Naive thymus-derived CD8-positive, alpha-beta T cell (primary cell): ENCODE measurements around the gene IFRD1. TPM values are rescaled to one million over a fixed set of nuclear protein-coding genes. Genes with fewer than 3 reads are reported as not detected.
A peak's percentile ranks its signal among the peaks of the same experiment; 100 is the strongest.

Experiments
- ATAC-seq, 2 donors: fragments of 150-1000 bp; cut with Tn5 transposase in 1 of 2; sonication (Bioruptor Pico), chemical (Tn5 transposase) in 1 of 2; 1 replicate in 1 of 2; 2 replicates in 1 of 2; pipeline ENCODE4 v1.10.0; 2021; ENCODE audit warnings: mild to moderate bottlenecking in 2 of 2, moderate library complexity in 2 of 2
- POLR2A ChIA-PET: fragments of 350-600 bp; sonication (Branson Sonifier 250); formaldehyde crosslinking; loops from one replicate; lab custom pipeline; 2021; ENCODE audit warnings: antibody characterized with exemption; lab: Charles Lee
- DNase-seq, 10 donors: peaks; one replicate each; pipeline versions ENCODE4 v3.0.0 to v3.0.0-alpha.2; 2020 to 2022
- H3K27ac Mint-ChIP-seq, 10 donors: one replicate each; pipeline ENCODE4 v1.8.0; 2020 to 2022; ENCODE audit warnings: mild to moderate bottlenecking in 10 of 10, mixed read lengths in 10 of 10, moderate library complexity in 4 of 10, inconsistent platforms in 1 of 10
- H3K27me3 Mint-ChIP-seq, 5 donors: one replicate each; pipeline ENCODE4 v1.8.0; 2021 to 2022; ENCODE audit warnings: mixed read lengths in 5 of 5
- H3K36me3 Mint-ChIP-seq, 3 donors: one replicate each; pipeline ENCODE4 v1.8.0; 2020 to 2022; ENCODE audit warnings: mixed read lengths in 3 of 3, mild to moderate bottlenecking in 2 of 3, inconsistent platforms in 1 of 3
- H3K4me1 Mint-ChIP-seq, 4 donors: one replicate each; pipeline ENCODE4 v1.8.0; 2021 to 2022; ENCODE audit warnings: mixed read lengths in 4 of 4
- H3K4me3 Mint-ChIP-seq, 10 donors: one replicate each; pipeline ENCODE4 v1.8.0; 2020 to 2022; ENCODE audit warnings: mild to moderate bottlenecking in 10 of 10, mixed read lengths in 10 of 10, moderate library complexity in 6 of 10, inconsistent platforms in 1 of 10
- H3K9me3 Mint-ChIP-seq, 9 donors: one replicate each; pipeline ENCODE4 v1.8.0; 2020 to 2022; ENCODE audit warnings: mixed read lengths in 9 of 9, mild to moderate bottlenecking in 3 of 9, inconsistent platforms in 1 of 9, moderate library complexity in 1 of 9
- polyA plus RNA-seq, 3 donors: library from polyadenylated mRNA; unstranded; fragments of 300-500 nt; fragmentation: Illumina TruSeq; gene quantifications; one replicate each; pipeline ENCODE4 v1.2.3, GENCODE V29; 2021
- total RNA-seq, 8 experiments: library from RNA in 2 of 8; stranded (reverse) in 2 of 8; gene quantifications; one replicate each; pipeline ENCODE4 v1.2.3 and lab custom pipeline; 2021 to 2026

Gene IFRD1, protein sequence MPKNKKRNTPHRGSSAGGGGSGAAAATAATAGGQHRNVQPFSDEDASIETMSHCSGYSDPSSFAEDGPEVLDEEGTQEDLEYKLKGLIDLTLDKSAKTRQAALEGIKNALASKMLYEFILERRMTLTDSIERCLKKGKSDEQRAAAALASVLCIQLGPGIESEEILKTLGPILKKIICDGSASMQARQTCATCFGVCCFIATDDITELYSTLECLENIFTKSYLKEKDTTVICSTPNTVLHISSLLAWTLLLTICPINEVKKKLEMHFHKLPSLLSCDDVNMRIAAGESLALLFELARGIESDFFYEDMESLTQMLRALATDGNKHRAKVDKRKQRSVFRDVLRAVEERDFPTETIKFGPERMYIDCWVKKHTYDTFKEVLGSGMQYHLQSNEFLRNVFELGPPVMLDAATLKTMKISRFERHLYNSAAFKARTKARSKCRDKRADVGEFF
- total RNA-seq (10 to 100 TPM; 64.3 to 72.8 TPM), polyA plus RNA-seq (10 to 100 TPM; 22.1 to 28.8 (median 24.0) TPM), total RNA-seq (lab: John Stamatoyannopoulos, UW) (23.8 to 118 (median 39.8) reads per million in 6 experiments)

DNA sequence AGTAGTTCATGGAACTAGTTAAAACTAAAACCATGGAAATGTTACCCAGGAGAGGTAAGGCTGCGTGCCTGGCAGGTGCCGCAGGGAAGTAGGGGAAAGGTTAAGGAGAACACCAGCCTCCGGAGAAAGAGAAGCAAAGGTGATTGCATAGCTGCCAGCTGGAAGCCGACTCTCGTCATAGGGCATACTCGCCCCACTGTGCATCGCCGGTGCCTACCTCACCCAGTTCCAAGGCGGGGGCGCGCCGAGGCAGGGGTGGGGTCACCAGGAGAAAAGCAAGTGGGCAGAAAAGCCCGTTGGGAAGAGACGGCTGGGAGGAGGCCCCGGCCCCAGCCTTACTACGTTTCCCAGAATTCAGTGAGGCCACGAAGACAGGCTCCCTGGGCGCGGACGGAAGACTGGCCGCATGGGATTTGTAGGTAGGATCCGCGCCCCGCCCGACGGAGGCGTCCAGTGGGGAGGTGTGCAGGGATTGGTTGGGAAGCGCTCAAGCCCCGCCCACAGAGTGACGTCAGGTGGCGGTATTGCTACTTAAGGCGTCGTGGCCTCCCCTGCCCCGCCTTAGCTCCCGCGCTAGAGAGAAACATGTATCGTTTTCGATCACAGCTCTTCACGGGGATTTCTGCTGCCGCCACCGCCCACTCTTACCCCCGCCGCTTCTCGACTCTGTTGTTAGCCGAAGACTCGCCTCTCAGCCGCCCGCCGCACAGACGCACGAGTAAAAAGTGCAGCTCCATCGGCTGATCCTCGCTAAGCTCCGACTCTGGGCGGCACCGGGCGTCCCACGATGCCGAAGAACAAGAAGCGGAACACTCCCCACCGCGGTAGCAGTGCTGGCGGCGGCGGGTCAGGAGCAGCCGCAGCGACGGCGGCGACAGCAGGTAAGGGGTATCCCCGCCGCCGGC is at the start of gene IFRD1:
Gene IFRD1, plus strand, starts transcription at position 559 of the 905 bp plus-strand sequence. Its CDS starts 229 bp downstream, at position 788.
- Mint-ChIP-seq H3K4me3 (peak within 1 kb of the TSS; percentile 96 to 100 (median 98)), H3K9me3 (no peaks in the 10 kb centered on the region), H3K36me3 (peaks cover 0 to 6% (median 3%) of the 10 kb centered on the region in 3 donors), H3K27ac (peak within 1 kb of the TSS; percentile 97 to 100 (median 99)), H3K4me1 (peaks cover 23 to 49% (median 44%) of the 10 kb centered on the region in 4 donors), H3K27me3 (no peaks in the 10 kb centered on the region)
- DNase-seq (peak; percentile 96 to 99 (median 98)), ATAC-seq (peak; percentile 77 to 78)
- POLR2A ChIA-PET, result interaction anchor here (0.7 to 2.3 kb wide), 16 partner anchors 8 to 888 kb away, joined by 3 to 23 read pairs (median 6); partner anchors contain the start of genes DOCK4, SMIM30 and ZNF277

DNA sequence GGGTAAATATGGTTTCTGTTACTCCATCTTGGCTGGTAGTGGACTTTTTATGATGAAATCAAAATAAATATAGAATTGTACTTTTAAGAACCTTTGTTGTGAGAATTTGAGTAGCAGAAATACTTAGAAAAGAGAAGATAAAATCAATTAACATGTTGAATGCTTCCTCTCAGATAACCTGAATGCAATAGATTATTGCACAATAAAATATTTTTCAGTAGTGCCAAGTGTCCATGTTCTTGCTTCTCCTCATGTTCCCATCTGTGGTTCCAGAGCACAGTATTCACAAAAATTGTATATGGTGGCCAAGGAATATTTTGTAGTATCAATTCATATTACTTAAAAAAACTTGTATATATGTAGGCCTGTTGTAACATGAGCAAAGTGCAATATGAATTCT is 45.9 kb upstream of the IFRD1 start:
- Mint-ChIP-seq H3K9me3 (no peaks in the 10 kb centered on the region), H3K4me3 (no peak overlapping the region), H3K27ac (no peak overlapping the region), H3K36me3 (peaks cover 0 to 4% (median 0%) of the 10 kb centered on the region in 3 donors), H3K4me1 (no peaks in the 10 kb centered on the region), H3K27me3 (peaks cover 6 to 13% (median 10%) of the 10 kb centered on the region in 5 donors)
- DNase-seq (no peak), ATAC-seq (no peak)
- POLR2A ChIA-PET, result no interaction called here

DNA sequence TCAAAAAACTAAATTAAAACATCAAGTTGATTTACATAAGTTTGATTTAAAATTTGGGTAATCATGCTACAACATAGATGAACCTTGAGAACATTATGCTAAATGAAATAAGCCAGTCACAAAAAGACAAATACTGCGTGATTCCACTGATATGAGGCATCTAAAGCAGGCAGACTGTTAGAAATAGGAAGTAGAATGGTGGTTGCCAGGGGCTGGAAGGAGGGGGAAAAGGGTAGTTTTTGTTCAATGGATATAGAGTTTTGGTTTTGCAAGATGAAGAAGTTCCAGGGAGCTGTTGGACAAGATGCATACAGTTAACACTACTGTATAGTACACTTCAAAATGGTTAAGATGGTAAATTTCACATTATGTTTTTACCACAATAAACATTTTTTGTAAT is 45.0 kb upstream of the IFRD1 start:
- Mint-ChIP-seq H3K27me3 (peaks cover 7 to 18% (median 13%) of the 10 kb centered on the region in 5 donors), H3K4me3 (no peak overlapping the region), H3K36me3 (peaks cover 0 to 4% (median 0%) of the 10 kb centered on the region in 3 donors), H3K4me1 (no peaks in the 10 kb centered on the region), H3K9me3 (no peaks in the 10 kb centered on the region), H3K27ac (no peak overlapping the region)
- ATAC-seq, result no peak
- POLR2A ChIA-PET, result no interaction called here
- no peak for DNase-seq

DNA sequence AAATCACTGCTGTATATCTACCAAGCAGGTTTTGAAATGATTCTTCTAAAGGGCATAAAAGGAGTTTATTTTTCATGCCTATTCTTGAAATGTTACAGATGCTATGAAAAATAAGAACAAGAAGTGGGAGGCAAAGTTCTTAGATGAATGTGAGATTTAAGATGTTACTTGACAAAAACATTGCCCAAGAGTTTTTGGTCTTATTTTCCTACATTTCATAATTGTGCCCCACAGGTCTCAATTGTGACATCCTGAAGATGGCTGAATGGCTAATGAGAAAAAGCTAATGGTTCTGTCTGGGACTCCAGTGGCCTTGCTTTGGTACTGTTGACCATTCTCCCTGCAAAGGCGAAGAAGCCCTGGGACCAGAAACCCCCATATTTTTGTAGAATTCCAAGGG is 43.0 kb upstream of the IFRD1 start:
- no peak overlapping the region for H3K4me3 Mint-ChIP-seq
- H3K9me3 Mint-ChIP-seq, result no peaks in the 10 kb centered on the region
- DNase-seq, result no peak
- POLR2A ChIA-PET, result no interaction called here
- no peak overlapping the region for H3K27ac Mint-ChIP-seq
- H3K36me3 Mint-ChIP-seq, result peaks cover 0 to 4% (median 0%) of the 10 kb centered on the region in 3 donors
- peaks cover 4 to 30% (median 16%) of the 10 kb centered on the region in 5 donors for H3K27me3 Mint-ChIP-seq
- ATAC-seq, result no peak
- peaks cover 0 to 10% (median 0%) of the 10 kb centered on the region in 4 donors for H3K4me1 Mint-ChIP-seq

DNA sequence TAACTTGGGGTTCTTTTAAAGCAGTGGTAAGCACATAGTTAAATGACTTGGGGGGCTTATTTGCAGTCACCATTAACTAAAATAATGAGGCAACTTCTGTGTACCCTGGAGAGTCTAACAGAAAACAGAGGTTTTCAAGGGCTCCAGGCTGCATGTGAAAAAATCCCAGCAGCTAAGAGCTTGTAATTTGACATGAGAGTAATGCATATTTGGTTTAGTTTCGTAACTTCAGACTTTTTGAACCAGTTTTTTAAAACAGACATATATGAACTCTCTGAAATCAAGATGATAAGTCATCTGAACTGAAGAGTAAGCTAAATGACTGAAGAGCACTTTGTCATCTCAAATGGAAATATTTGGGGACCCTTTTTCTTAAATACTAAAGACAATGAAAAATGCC is 40.2 kb upstream of the IFRD1 start:
- Mint-ChIP-seq H3K36me3 (no peaks in the 10 kb centered on the region), H3K9me3 (no peaks in the 10 kb centered on the region), H3K27me3 (peaks cover 5 to 30% (median 17%) of the 10 kb centered on the region in 5 donors), H3K4me3 (no peak overlapping the region), H3K27ac (peak overlapping the region in 1 of 10 donors; percentile 73), H3K4me1 (peaks cover 0 to 10% (median 0%) of the 10 kb centered on the region in 4 donors)
- no peak for DNase-seq
- no peak for ATAC-seq
- POLR2A ChIA-PET, result no interaction called here

DNA sequence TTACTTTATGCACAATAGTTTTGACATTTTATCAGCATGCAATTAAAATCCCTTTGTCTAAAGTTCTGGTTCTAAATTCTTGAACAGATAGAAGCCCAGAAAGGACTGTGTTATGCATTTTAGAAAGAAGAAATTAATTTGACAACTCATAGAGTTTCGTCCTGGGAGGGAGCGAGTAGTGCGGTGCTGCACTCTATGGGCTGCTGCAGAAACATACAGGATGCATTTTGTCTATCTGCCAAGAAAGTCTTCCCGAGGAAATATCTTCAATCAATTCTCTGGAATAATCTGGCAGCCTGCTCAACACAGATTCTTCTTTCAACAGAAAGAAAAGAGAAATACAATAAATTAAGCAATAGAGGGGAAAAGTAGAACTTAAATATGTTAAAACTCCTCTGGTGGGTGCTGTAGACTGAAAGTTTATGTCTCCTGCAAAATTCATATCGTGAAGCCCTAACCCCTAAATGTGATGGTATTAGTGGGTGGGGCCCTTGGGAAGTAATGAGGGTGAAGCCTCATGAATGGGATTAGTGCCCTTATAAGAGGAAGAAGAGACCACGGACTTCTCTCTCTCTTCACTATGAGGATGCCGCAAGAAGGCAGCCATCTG is 39.0 kb upstream of the IFRD1 start:
- DNase-seq, result no peak
- ATAC-seq, result peak in 1 of 2 donors; percentile 43
- peaks cover 5 to 30% (median 16%) of the 10 kb centered on the region in 5 donors for H3K27me3 Mint-ChIP-seq
- no peak overlapping the region for H3K4me3 Mint-ChIP-seq
- no peaks in the 10 kb centered on the region for H3K9me3 Mint-ChIP-seq
- H3K27ac Mint-ChIP-seq, result no peak overlapping the region
- H3K4me1 Mint-ChIP-seq, result peaks cover 0 to 16% (median under 1%) of the 10 kb centered on the region in 4 donors
- peaks cover 0 to 2% (median 0%) of the 10 kb centered on the region in 3 donors for H3K36me3 Mint-ChIP-seq
- POLR2A ChIA-PET, result no interaction called here

DNA sequence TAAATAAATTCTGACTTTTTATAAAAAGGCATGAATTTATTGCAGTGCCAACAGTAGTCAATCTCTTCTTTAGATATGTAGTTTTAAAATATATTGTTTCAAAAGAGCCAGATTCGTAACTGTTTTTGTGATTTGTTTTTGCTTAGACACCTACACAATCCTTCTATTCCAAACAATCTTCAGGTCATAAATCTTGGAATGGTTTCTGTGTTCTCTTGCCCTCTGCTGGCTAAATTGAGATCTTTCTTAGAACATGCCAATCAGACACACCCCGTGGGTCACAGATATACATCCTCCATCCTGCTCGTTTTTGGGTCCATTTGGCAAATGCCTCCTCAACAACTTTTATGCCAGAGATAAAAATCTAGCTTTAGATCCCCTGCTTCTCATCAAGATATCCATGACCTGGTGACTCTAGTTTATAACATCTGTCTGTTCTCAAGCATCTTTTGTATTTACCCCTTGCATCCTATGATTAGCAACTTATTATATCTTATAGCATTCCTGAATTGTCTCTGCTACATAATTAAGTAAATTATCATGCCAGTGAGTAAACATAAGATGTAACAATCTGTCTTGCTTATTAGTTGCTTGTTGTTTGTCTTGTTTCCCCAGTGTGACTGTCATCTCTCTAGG is 35.3 kb upstream of the IFRD1 start:
- no peak overlapping the region for H3K27ac Mint-ChIP-seq
- peaks cover 0 to 2% (median 0%) of the 10 kb centered on the region in 3 donors for H3K36me3 Mint-ChIP-seq
- H3K27me3 Mint-ChIP-seq, result peaks cover 3 to 12% (median 5%) of the 10 kb centered on the region in 5 donors
- DNase-seq (peak in 2 of 10 donors; percentile 13 to 27), ATAC-seq (peak; percentile 35 to 37)
- H3K9me3 Mint-ChIP-seq, result peaks cover 0 to 4% (median 2%) of the 10 kb centered on the region in 9 donors
- H3K4me3 Mint-ChIP-seq, result no peak overlapping the region
- peaks cover 0 to 16% (median under 1%) of the 10 kb centered on the region in 4 donors for H3K4me1 Mint-ChIP-seq
- POLR2A ChIA-PET, result no interaction called here

DNA sequence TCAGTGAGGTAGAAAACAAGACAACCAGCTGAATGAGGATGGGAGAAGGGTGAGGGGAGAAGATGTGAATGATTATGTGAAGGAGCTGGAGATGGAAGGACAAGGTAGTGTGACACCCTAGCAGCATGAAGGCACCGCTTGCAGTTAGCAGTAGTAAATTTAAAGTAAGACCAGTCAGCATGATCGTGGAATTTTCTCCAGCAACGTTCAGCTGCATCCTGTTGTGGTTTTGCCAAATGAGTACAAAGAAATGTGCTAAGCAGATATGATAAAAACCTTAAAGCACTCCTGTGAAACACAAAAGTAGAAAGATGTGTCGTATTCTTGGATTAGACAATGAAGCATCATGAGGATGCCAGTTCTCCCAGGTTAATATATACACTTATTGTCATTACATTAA is 34.1 kb upstream of the IFRD1 start:
- Mint-ChIP-seq H3K4me3 (no peak overlapping the region), H3K36me3 (peaks cover 0 to 2% (median 0%) of the 10 kb centered on the region in 3 donors), H3K4me1 (peaks cover 0 to 10% (median under 1%) of the 10 kb centered on the region in 4 donors), H3K27ac (peak overlapping the region in 1 of 10 donors; percentile 45), H3K27me3 (peaks cover 3 to 7% (median 4%) of the 10 kb centered on the region in 5 donors), H3K9me3 (peaks cover 0 to 4% (median 2%) of the 10 kb centered on the region in 9 donors)
- POLR2A ChIA-PET, result interaction anchor here (0.7 kb wide), 1 partner anchor 22 kb away, joined by 3 read pairs; no protein-coding TSS in a partner anchor
- ATAC-seq (no peak), DNase-seq (no peak)

DNA sequence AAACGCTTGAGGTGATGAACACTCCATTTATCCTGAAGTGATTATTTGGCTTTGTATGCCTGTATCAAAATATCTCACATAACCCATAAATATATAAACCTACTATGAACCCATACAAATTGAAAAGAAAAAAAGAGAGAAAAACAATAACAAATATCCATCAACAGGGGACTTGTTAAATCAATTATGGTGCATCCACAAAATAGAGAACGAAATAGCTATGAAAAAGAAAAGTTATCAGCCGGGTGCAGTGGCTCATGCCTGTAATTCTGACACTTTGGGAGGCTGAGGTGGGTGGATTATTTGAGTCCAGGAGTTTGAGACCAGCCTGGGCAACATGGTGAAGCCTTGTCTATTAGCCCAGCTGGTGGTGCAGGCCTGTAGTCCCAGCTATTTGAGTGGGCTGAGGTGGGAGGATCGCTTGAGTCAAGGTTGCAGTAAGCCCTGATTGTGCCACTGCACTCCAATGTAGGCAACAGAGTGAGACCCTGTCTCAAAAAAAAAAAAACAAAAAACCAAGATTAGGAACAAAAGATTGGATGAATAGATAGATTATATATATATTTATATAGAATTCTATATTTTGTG is 30.6 kb upstream of the IFRD1 start:
- DNase-seq, result no peak
- peaks cover 0 to 2% (median 0%) of the 10 kb centered on the region in 3 donors for H3K36me3 Mint-ChIP-seq
- POLR2A ChIA-PET, result interaction anchor here (0.7 to 1.2 kb wide), 2 partner anchors 30 to 33 kb away, joined by 3 to 4 read pairs; partner anchors contain the start of gene IFRD1
- H3K9me3 Mint-ChIP-seq, result peaks cover 0 to 4% (median 2%) of the 10 kb centered on the region in 9 donors
- no peak for ATAC-seq
- H3K4me1 Mint-ChIP-seq, result peaks cover 12 to 26% (median 23%) of the 10 kb centered on the region in 4 donors
- H3K27ac Mint-ChIP-seq, result peak overlapping the region in 1 of 10 donors; percentile 26
- no peak overlapping the region for H3K4me3 Mint-ChIP-seq
- peaks cover 0 to 4% (median 3%) of the 10 kb centered on the region in 5 donors for H3K27me3 Mint-ChIP-seq

DNA sequence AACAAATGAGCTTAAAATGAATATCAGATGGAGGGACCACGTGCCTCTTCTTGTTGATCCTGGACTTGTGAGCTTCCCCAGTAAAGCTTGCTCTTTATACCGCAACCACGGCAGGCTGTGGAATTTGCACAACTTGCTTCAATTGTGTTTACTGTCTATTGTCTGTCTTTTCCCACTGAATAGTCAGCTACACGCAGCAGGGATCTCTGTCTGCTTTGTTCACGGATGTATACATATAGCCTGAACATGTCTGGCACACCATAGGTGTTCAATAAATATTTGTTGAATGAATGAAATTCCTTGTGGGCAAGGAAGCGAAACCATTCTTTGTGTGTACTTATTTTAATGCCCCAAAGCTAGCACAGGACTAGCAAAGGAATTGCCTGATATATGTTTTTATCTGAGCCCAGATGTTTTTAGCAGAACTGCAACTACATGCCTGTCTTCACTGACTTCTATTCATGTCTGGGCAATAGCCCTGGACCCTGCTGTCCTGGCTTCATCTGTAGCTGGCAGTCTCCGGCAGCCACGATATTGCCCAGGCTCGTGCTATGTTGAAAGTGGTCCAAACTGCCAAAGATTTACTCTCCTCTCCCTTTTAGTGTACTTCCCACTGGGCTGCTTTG is 29.9 kb upstream of the IFRD1 start:
- H3K27ac Mint-ChIP-seq, result peak overlapping the region in 2 of 10 donors; percentile 15 to 18
- ATAC-seq (no peak), DNase-seq (no peak)
- H3K4me3 Mint-ChIP-seq, result no peak overlapping the region
- peaks cover 0 to 4% (median 2%) of the 10 kb centered on the region in 9 donors for H3K9me3 Mint-ChIP-seq
- peaks cover 12 to 26% (median 23%) of the 10 kb centered on the region in 4 donors for H3K4me1 Mint-ChIP-seq
- POLR2A ChIA-PET, result interaction anchor here (1.2 kb wide), 1 partner anchor 30 kb away, joined by 4 read pairs; the partner anchor contains the start of gene IFRD1
- H3K36me3 Mint-ChIP-seq, result peaks cover 0 to 2% (median 0%) of the 10 kb centered on the region in 3 donors
- peaks cover 0 to 1% (median 0%) of the 10 kb centered on the region in 5 donors for H3K27me3 Mint-ChIP-seq
